ENCODE measurements around the gene SPOP.

DNA sequence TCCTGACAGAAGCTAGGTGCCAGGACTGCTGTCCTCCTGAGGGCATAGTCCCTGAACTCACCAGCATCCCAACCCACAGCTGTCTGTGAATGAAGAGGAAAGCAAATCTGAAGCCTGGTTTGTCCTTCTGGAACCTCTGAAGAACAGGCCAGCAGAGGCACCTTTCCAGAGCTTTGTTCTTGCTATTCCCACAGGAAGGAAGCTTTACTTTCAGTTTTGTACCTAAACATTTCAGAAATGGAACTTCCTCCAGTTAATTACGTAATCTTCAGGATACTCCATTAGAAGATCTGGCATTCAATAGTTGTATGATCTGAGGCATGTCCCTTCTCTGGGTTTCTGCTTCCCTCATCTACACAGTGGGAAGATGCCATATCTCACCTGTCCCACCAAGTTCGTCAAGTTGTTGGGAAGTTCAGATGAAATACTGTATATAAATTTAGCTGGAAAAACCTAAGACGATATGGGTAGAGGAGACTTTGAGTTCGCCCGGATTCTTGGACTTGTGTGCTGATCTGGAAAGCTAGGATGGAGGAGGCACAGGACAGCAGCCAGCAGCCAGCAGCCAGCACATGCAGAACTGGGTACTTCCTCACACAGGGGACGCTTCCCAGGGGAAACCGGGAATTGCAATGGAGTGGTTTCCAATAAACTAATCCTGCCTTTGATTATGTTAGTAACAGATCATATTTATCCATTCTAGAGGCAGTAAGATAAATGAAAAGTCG lies 79.8 kb downstream of the SPOP start:
- TF ChIP-seq, protein P1, sequence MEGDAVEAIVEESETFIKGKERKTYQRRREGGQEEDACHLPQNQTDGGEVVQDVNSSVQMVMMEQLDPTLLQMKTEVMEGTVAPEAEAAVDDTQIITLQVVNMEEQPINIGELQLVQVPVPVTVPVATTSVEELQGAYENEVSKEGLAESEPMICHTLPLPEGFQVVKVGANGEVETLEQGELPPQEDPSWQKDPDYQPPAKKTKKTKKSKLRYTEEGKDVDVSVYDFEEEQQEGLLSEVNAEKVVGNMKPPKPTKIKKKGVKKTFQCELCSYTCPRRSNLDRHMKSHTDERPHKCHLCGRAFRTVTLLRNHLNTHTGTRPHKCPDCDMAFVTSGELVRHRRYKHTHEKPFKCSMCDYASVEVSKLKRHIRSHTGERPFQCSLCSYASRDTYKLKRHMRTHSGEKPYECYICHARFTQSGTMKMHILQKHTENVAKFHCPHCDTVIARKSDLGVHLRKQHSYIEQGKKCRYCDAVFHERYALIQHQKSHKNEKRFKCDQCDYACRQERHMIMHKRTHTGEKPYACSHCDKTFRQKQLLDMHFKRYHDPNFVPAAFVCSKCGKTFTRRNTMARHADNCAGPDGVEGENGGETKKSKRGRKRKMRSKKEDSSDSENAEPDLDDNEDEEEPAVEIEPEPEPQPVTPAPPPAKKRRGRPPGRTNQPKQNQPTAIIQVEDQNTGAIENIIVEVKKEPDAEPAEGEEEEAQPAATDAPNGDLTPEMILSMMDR (IDR thresholded peaks at IDR 0.05), result no peak
- no peak for TF ChIP-seq POLR2A (IDR thresholded peaks at IDR 0.05)
